Stimulated activated CD4-positive, alpha-beta T cell treated with anti-CD3 and anti-CD28 coated beads, Interleukin-1b, Interleukin-23, amount 100 ng/mL, for 48 hours (primary cell): Measurements from ENCODE around the gene PBX3.

Experiments used
- DNase-seq: peaks from one replicate; pipeline ENCODE4 v3.0.0-alpha.2; 2020

Gene PBX3

DNA sequence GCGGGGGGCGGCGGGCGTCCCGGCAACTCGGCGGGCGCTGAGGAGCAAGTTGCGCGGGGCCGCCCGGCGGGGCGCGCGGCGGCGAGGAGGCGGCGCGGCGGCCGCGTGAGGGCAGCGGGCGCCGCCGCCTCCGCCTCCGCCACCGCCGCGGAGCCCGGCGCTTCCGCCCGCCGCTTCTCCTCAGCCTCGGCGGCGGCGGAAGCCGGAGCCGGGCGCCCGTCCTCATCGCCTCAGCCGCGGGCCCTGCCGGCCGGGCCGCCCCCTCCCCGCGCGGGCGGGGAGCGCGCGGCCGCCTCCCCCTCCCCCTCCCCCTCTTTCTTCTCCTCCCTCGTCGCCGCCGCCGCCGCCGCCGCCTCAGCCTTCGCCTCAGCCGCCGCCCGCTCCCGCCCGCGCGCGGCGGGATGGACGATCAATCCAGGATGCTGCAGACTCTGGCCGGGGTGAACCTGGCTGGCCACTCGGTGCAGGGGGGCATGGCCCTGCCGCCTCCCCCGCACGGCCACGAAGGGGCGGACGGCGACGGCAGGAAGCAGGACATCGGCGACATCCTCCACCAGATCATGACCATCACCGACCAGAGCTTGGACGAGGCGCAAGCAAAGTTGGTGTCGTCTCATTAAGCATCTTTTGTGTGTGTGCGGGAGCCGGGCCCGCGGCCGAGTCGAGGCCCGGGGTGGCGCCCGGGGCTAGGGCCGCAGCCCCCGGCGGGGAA, at the start of gene PBX3:
PBX3 (plus strand) TSS at position 321 of the 712 bp plus-strand sequence.
- peak; percentile 31 for DNase-seq

DNA sequence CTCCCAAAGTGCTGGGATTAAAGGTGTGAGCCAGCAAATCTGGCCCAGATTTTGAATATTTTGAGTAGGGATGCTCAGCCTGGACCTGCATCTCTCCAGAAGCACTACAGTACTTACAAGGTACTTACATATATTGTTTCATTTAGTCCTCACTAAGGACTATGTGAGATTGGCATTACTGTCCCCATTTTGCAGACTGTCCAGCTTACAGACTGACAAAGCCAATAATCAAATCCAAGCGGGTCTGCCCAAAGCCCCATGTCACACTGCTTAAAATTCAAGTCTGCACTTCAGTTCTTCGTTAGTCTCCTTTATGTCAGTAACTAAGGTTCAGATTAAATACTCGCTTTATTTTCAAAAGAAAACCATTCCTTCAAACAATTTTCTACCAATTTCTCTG, 47.3 kb upstream of the PBX3 start:
- DNase-seq: no peak

DNA sequence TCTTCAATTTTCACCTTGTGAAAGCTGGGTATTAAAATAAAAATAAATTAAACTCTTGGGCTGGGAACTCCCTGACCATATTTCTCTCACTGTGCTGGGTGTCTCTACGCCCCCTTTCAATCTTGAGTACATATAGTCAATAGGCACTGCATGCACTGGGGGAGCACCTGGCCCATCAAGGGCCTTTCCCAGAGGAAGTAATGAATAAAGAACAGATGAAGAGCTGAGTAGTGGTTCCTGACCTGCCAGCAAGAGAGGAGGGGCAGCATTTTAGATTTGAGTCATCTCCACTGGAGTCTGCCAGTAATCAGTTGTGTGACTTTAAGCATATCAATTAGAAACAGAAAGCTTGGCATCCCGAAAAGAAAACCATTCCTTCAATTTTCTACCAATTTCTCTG, 46.4 kb upstream of the PBX3 start:
- peak; percentile 61 for DNase-seq

DNA sequence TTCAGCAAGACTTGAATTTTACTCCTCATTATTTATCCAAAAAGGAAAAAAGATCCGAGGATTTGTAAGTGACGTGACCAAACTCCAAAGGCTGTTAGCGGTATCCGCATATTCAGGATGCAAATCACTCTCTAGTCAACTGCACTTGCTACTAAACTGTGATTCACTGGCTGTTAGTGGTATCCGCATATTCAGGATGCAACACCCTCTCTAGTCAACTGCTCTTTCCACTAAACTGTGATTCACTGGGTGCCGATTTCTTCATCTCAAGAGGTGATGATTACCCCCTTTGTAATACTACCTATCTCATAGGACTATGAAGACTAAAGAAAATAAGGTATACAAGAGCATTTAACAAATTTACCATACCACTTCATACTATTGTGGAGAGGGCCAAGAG, 45.8 kb upstream of the PBX3 start:
- peak; percentile 47 for DNase-seq

DNA sequence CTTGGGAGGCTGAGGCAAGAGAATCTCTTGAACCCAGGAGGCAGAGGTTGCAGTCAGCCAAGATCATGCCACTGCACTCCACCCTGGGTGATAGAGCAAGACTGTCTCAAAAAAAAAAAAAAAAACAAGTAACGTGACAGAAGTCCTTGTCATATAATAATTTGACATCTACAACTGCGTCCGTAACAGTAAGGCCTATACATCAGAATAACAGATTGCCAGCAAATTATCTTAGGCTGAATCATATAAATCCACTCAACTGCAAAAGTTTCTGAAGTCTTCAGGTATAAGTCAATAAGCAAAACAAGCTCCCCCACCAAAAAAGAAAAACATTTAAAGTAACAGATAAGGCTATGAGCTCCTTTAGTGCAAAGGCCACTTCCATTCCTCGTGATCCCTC, 43.5 kb upstream of the PBX3 start:
- DNase-seq: no peak

GRCh38 chr9:125705893-125706292, 41.3 kb upstream of the PBX3 start:
- no peak for DNase-seq

DNA sequence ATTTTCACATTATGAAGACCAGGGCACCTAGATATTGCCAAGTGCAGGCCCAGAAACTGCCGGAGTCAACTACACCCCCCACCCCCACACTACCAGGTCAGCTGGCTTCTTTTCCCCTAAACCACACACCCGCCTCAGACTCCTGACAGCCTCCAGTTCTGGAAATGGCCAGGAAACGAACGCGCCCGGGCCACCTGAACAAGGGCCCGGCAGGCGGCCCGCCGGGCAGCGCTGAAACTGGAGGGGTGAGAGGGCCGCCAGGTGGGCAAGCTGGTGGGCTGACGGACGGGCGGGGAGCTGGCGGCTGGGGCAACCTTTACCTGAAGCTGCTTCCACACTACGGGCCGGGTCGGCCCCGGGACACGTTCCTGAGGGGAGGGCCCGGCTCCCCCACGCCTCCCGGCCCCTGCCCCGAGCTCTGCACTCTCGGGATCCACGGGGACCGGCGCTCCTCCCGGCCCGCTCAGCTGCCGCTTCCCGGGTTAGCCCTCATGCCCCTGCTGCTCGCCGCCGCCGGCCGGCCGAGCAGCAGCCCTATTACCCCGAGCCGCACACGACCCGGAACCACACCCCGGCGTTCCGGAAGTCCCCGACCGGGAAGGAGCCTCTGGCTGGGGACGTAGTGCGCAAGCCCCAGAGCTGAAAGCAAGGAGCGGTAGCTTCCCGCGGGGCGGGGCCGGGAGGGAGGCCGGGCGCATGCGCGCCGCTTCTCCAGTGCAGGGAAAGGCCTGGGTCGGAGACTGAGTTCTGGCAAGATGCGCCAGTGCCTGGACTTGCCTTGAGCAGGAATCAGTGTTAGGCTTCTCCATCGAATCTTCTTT, 40.3 kb upstream of the PBX3 start, which contains the start of gene MAPKAP1:
MAPKAP1 (minus strand) TSS at position 558 of the 821 bp plus-strand sequence. CDS start 34,634 bp downstream, outside the sequence.
- peak; percentile 95 for DNase-seq

- no peak for DNase-seq
These were observed 39.7 kb upstream of the PBX3 start for GRCh38 chr9:125707472-125707804.

- no peak for DNase-seq
These were observed 20.6 kb upstream of the PBX3 start for GRCh38 chr9:125726456-125727132.

GRCh38 chr9:125730168-125730567, 17.0 kb upstream of the PBX3 start:
- DNase-seq: no peak

DNA sequence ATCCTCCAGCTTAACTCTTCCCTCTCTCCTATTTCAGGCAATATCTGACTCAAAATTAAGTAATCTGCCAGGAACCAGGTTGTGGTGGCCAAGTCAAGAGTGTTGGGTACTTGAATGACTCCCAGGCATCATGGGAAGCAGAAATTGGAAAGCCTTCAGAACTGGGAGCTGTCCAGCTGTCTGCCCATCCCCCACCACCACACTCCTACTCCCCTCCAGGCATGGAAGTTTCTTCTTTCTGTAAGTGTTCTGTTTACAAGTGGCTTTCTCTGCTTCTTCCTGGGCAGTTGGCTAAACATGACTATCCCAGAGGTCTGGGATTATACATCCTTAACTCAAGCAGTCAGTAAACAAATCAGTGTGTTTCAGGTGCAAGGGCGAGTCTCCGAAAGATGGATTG, 14.6 kb upstream of the PBX3 start:
- no peak for DNase-seq

- no peak for DNase-seq
These were observed 7.7 kb upstream of the PBX3 start for GRCh38 chr9:125739436-125739835.

DNA sequence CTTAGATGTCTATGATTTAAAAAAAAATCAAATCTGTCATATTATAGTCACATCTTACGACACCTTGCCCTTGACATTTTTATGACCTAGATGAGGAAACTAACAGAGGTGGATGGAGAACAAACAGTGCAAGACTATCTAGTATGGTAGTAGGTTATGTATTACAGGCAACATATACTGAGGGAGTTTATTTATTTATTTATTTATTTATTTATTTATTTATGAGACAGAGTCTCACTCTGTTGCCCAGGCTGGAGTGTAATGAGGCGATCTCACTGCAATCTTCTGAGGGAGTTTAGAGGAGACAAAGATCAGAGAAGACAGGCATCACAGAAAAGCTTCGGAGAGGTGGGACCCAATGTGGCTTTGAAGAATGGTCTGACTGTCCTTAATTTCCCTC, 4.5 kb upstream of the PBX3 start:
- no peak for DNase-seq

DNA sequence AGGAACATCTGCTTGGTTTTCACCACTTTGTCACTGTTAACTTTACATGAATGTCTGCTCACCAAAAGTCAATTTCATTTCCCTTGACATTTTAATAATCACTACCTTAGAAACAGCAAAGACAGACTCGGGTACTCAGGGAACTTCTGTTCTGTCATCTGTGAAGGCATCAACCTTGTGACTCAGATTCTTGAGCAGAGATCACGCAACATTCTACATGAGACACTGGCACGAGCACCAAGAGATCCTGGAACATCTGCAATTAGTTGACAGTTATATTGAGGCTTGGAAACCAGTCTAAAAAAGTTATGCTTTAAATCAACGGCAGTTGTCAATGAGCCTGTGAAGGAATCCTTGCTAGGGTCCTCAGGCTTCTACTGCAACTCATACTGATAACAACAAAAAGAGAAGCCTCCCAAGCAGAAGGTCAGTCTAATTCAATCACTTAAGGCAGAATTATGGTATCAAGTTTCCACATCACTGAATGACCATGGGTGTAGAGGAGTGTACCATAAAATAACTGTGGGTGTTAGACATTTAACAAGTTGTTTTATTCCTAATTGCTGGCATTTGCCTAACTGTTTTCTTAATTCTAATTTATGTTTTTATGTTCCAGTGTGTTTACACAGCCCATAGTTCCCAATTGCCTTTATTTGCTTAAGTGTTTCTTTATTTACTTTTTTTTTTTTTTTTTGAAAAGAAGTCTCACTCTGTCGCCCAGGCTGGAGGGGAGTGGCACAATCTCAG, 3.3 kb upstream of the PBX3 start:
- no peak for DNase-seq

GRCh38 chr9:125744616-125745015, 2.6 kb upstream of the PBX3 start:
- DNase-seq: no peak

DNA sequence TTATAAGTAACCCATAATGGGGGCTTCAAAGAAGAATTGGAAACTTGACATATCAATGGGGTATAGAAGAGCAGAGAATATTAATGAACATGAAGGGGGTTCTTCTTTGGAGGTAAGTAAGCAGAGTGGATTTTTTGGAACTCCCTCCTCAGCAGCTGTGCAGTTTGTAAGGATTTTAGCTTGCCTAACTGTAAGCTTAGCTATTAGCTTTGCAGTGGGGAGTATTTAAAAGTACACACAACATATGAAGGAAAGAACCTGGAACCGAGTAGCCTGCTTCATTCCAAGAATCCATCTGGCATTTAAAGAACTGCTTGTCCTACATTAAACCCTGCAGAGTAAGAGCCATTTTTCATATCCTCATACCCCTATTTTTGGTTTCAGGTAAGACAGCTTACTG, 2.2 kb upstream of the PBX3 start:
- DNase-seq: no peak

GRCh38 chr9:125745682-125746016, 1.5 kb upstream of the PBX3 start:
- DNase-seq: no peak

DNA sequence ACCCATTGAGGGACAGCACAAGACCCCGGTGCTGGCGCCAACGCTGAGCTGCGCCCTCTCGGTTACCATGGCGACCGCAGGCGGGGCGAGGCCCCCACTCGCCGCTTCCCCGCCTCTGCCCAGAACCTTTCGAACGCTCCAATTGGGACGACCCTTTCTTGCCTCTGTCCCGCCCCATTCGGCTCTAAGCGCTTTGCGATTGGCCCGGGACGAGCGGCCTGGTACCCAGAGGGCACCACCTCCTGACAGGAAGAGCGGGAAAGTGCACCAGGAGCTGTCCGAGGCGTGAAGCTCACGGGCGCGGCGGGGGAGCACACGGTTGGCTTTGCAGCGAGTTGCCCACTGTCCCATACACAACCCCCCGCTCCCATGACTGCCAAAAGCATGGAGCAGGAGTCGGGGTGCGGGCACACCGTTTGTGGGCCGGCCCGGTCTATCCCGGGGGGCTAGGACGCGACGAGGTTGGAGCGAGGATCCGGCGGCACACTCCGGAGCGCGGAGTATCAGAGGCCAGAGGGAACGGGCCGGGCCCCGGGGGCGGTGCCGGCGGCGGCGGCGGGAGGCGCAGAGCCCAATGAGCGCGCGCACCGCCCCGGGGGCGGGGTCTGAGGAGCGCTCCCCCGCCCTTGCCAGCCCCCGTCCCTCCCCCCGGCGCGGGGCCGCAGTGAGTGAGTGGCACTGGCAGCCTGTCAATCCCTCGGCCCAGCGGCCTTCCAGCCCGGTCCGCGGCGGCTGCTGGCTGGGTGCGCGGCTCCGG, 978 bp upstream of the PBX3 start:
- peak; percentile 95 for DNase-seq

- DNase-seq: no peak
These were observed 460 bp upstream of the PBX3 start for GRCh38 chr9:125746774-125747052.

GRCh38 chr9:125747765-125748445, 732 bp downstream of the PBX3 start:
- peak; percentile 6 for DNase-seq

GRCh38 chr9:125748446-125749099, 1.4 kb downstream of the PBX3 start:
- DNase-seq: no peak
